Upper lobe of right lung (tissue), 1 donor: Measurements from ENCODE around the gene CKLF. TPM values are rescaled to one million over a fixed set of nuclear protein-coding genes. Genes with fewer than 3 reads are reported as not detected.
A peak's percentile ranks its signal among the peaks of the same experiment; 100 is the strongest.

Experiments
- ATAC-seq: fragments of 200-7000 bp; cut with Tn5 transposase; one replicate; pipeline ENCODE4 v1.9.1; 2020; ENCODE audit warnings: mild to moderate bottlenecking, moderate library complexity
- DNase-seq: peaks from one replicate; pipeline ENCODE4 v3.0.0-alpha.2; 2020
- H3K27ac ChIP-seq: fragments of 200-600 bp; one replicate; pipeline ENCODE4 v1.8.0; 2022
- H3K27me3 ChIP-seq: fragments of 200-600 bp; one replicate; pipeline ENCODE4 v1.8.0; 2022; ENCODE audit warnings: mild to moderate bottlenecking
- H3K36me3 ChIP-seq: fragments of 200-600 bp; one replicate; pipeline ENCODE4 v1.8.0; 2022
- H3K4me1 ChIP-seq: fragments of 200-600 bp; one replicate; pipeline ENCODE4 v1.8.0; 2022
- H3K4me3 ChIP-seq: fragments of 200-600 bp; one replicate; pipeline ENCODE4 v1.8.0; 2022; ENCODE audit warnings: mild to moderate bottlenecking
- H3K9me3 ChIP-seq: fragments of 200-600 bp; one replicate; pipeline ENCODE4 v1.8.0; 2022
- CTCF ChIP-seq: fragments of 200-600 bp; IDR thresholded peaks from one replicate; pipeline ENCODE4 v1.8.0; 2022; ENCODE audit warnings: antibody characterized with exemption
- intact Hi-C: fragments of 100-400 bp; cut with DNase I; formaldehyde crosslinking; loops from one replicate; pipeline ENCODE4 v1.11.0; 2022
- total RNA-seq: library from RNA; stranded (reverse); fragmentation: NEBNext Ultra II Directional; extraction: Animal tissue kit (Norgen Biotek cat#: 25700); gene quantifications from one replicate; pipeline ENCODE4 v1.2.1, GENCODE V29; 2021
- donor health status: DM: no; HTN: yes; CAD: no; lungs with severe emphysema.

The CKLF gene
- total RNA-seq, 1 donor from 2014 or later = 57.6 TPM

- intact Hi-C loops = no loop called here
- Histone ChIP-seq H3K9me3 (no peaks in the 10 kb centered on the region), H3K4me1 (peaks cover 32% of the 10 kb centered on the region), H3K36me3 (peaks cover 6% of the 10 kb centered on the region), H3K4me3 (no peak overlapping the region), H3K27me3 (no peaks in the 10 kb centered on the region), H3K27ac (peak overlapping the region; percentile 97)
- no peak for DNase-seq
- no peak for ATAC-seq
- TF ChIP-seq CTCF = no peak
Observed at GRCh38 chr16:66547101-66547989, 5.0 kb upstream of the CKLF start.

- intact Hi-C loops = no loop called here
- peaks cover 6% of the 10 kb centered on the region for H3K36me3 ChIP-seq
- H3K27me3 ChIP-seq = no peaks in the 10 kb centered on the region
- no peaks in the 10 kb centered on the region for H3K9me3 ChIP-seq
- ATAC-seq = no peak
- H3K4me3 ChIP-seq = no peak overlapping the region
- TF ChIP-seq CTCF = no peak
- H3K4me1 ChIP-seq = peaks cover 36% of the 10 kb centered on the region
- DNase-seq = no peak
- peak overlapping the region; percentile 97 for H3K27ac ChIP-seq
Observed at GRCh38 chr16:66548068-66548467, 4.3 kb upstream of the CKLF start.

- peak overlapping the region; percentile 97 for H3K27ac ChIP-seq
- no peak for TF ChIP-seq CTCF
- H3K27me3 ChIP-seq = no peaks in the 10 kb centered on the region
- peaks cover 6% of the 10 kb centered on the region for H3K36me3 ChIP-seq
- peaks cover 42% of the 10 kb centered on the region for H3K4me1 ChIP-seq
- DNase-seq (no peak), ATAC-seq (no peak)
- peak overlapping the region; percentile 75 for H3K4me3 ChIP-seq
- intact Hi-C loops = no loop called here
- no peaks in the 10 kb centered on the region for H3K9me3 ChIP-seq
Observed at GRCh38 chr16:66548868-66549267, 3.5 kb upstream of the CKLF start.

GRCh38 chr16:66549284-66550131 lies 2.9 kb upstream of the CKLF start, which contains the start of gene TK2:
Gene TK2 (minus strand): TSS chr16:66550122. CDS start chr16:66550061, 61 bp downstream.
- ATAC-seq (peak; percentile 70), DNase-seq (peak; percentile 87)
- TF ChIP-seq CTCF = peak; percentile 35
- Histone ChIP-seq H3K27ac (peak within 1 kb of the TSS; percentile 97), H3K4me1 (peaks cover 42% of the 10 kb centered on the region), H3K4me3 (peak within 1 kb of the TSS; percentile 75), H3K9me3 (no peaks in the 10 kb centered on the region), H3K27me3 (no peaks in the 10 kb centered on the region), H3K36me3 (peaks cover 6% of the 10 kb centered on the region)
- intact Hi-C loops = no loop called here

- Histone ChIP-seq H3K4me1 (peaks cover 49% of the 10 kb centered on the region), H3K36me3 (peaks cover under 1% of the 10 kb centered on the region), H3K27ac (peak overlapping the region; percentile 97), H3K4me3 (peak overlapping the region; percentile 72), H3K9me3 (no peaks in the 10 kb centered on the region), H3K27me3 (no peaks in the 10 kb centered on the region)
- intact Hi-C loops = no loop called here
- DNase-seq = no peak
- TF ChIP-seq CTCF = peak; percentile 23
- peak; percentile 16 for ATAC-seq
Observed at GRCh38 chr16:66551348-66551759, 1.0 kb upstream of the CKLF start.
